A549 (cell line): ENCODE data around the gene TUFM.

Experiments used
- CTCF ChIP-seq: fragments of >200 bp; sonication (Bioruptor Twin); formaldehyde crosslinking; IDR thresholded peaks from 3 replicates; pipeline ENCODE4 v1.5.1; 2016
- ELK1 ChIP-seq: fragments of 150-350 bp; IDR thresholded peaks from 2 replicates; pipeline ENCODE4 v1.6.1; 2014; ENCODE audit warnings: low read depth, mild to moderate bottlenecking, low read length
- POLR2A ChIP-seq: IDR thresholded peaks from 2 replicates; pipeline ENCODE4 v1.6.1; 2012; ENCODE audit warnings: mild to moderate bottlenecking, low read length
- RCOR1 ChIP-seq: fragments of 150-350 bp; IDR thresholded peaks from 2 replicates; pipeline ENCODE4 v1.6.1; 2014; ENCODE audit warnings: antibody characterized with exemption, low read length, low read depth
- TP53 ChIP-seq: fragments of 250-450 bp; sonication (Bioruptor Pico); IDR thresholded peaks from 2 replicates; pipeline ENCODE4 v1.5.0; 2021; ENCODE audit warnings: mild to moderate bottlenecking, moderate library complexity
- TF ChIP-seq, protein P1 (sequence below): IDR thresholded peaks from 2 replicates; pipeline ENCODE4 v1.6.1; 2012

DNA sequence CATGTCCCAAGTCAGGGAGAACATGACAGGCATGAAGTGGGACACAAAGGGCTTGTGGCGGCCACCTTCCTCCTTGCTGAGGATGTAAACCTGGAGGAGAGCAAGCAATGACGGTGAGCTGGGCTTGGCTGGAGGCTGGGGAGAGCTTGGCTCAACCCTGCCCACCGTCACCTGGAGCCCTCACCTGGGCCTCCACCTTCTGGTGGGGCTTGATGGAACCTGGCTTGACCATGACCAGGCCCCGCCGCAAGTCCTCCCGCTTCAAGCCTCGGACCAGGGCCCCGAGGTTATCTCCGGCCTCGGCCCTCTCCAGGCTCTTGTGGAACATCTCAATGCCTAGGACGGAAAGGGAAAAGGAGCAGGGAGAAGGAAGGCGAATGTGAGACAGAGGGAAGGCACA, 2.4 kb downstream of the TUFM start:
- no peak for TF ChIP-seq CTCF
- TF ChIP-seq ELK1 = no peak
- no peak for TF ChIP-seq RCOR1
- no peak for TF ChIP-seq TP53 (CRISPR knock-in tag)
- TF ChIP-seq POLR2A = no peak
- TF ChIP-seq, protein P1, sequence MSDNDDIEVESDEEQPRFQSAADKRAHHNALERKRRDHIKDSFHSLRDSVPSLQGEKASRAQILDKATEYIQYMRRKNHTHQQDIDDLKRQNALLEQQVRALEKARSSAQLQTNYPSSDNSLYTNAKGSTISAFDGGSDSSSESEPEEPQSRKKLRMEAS = no peak
